Suppressor macrophage treated with lipopolysaccharide for 1 hour (primary cell): ENCODE measurements around the gene RPL3.

Experiments used
- DNase-seq, 3 donors: peaks; one replicate each; pipeline ENCODE4 v3.0.0-alpha.2; 2020 to 2022

Gene RPL3

GRCh38 chr22:39280250-39280649 lies 39.2 kb downstream of the RPL3 start:
- no peak for DNase-seq

- no peak for DNase-seq
These were observed 40.1 kb downstream of the RPL3 start for GRCh38 chr22:39279170-39279850.

GRCh38 chr22:39278040-39278439 lies 41.4 kb downstream of the RPL3 start:
- DNase-seq, result no peak

GRCh38 chr22:39277142-39277607 lies 42.2 kb downstream of the RPL3 start:
- peak; percentile 79 to 89 (median 83) for DNase-seq

- peak; percentile 84 for DNase-seq
These were observed 42.8 kb downstream of the RPL3 start for GRCh38 chr22:39276440-39277141.

GRCh38 chr22:39275814-39276439 lies 43.5 kb downstream of the RPL3 start:
- no peak for DNase-seq

GRCh38 chr22:39273950-39274887 lies 45.2 kb downstream of the RPL3 start:
- no peak for DNase-seq

GRCh38 chr22:39270792-39271191 lies 48.6 kb downstream of the RPL3 start:
- DNase-seq, result no peak

GRCh38 chr22:39270280-39270679 lies 49.1 kb downstream of the RPL3 start:
- DNase-seq, result no peak

- DNase-seq, result peak; percentile 52 to 76 (median 61)
These were observed 50.2 kb downstream of the RPL3 start for GRCh38 chr22:39269095-39269790.

GRCh38 chr22:39268645-39269044 lies 50.8 kb downstream of the RPL3 start:
- peak in 2 of 3 donors; percentile 51 to 55 for DNase-seq

GRCh38 chr22:39267974-39268373 lies 51.4 kb downstream of the RPL3 start:
- DNase-seq, result peak in 2 of 3 donors; percentile 52 to 55

GRCh38 chr22:39266398-39267030 lies 52.9 kb downstream of the RPL3 start:
- peak; percentile 96 to 99 (median 98) for DNase-seq

GRCh38 chr22:39265143-39265886 lies 54.1 kb downstream of the RPL3 start:
- peak in 1 of 3 donors; percentile 51 for DNase-seq

GRCh38 chr22:39264349-39265038 lies 54.9 kb downstream of the RPL3 start:
- peak; percentile 95 to 98 (median 96) for DNase-seq

- DNase-seq, result peak; percentile 68 to 88 (median 69)
These were observed 55.6 kb downstream of the RPL3 start for GRCh38 chr22:39263626-39264348.
